Cardiac muscle cell (in vitro differentiated cells and primary cell): ENCODE results near the gene IMPDH1. TPM values are rescaled to one million over a fixed set of nuclear protein-coding genes. Genes with fewer than 3 reads are reported as not detected.

Source experiments
- DNase-seq, 2 donors: peaks; one replicate each; pipeline versions ENCODE4 v3.0.0 to v3.0.0-alpha.2; 2010 to 2017; ENCODE audit warnings: low read depth in 1 of 2, low spot score in 1 of 2
- H3K27ac ChIP-seq: fragments of 200-600 bp; sonication (generic); 2 replicates; pipeline ENCODE4 v1.5.1; 2016
- H3K27me3 ChIP-seq: fragments of 200-600 bp; sonication (generic); 2 replicates; pipeline ENCODE4 v1.6.0; 2016; ENCODE audit warnings: control low read depth
- H3K36me3 ChIP-seq: fragments of 200-600 bp; sonication (generic); 2 replicates; pipeline ENCODE4 v1.5.1; 2016; ENCODE audit warnings: control low read depth
- H3K4me1 ChIP-seq: fragments of 200-600 bp; sonication (generic); 2 replicates; pipeline ENCODE4 v1.8.1; 2017; ENCODE audit warnings: low read depth, mild to moderate bottlenecking, mixed run types
- H3K4me3 ChIP-seq: fragments of 200-600 bp; sonication (generic); 2 replicates; pipeline ENCODE4 v1.5.1; 2016; ENCODE audit warnings: mild to moderate bottlenecking
- H3K9me3 ChIP-seq: fragments of 200-600 bp; sonication (generic); 2 replicates; pipeline ENCODE4 v1.5.1; 2017; ENCODE audit warnings: low read depth, mild to moderate bottlenecking, control low read depth
- CTCF ChIP-seq: IDR thresholded peaks from 2 replicates; pipeline ENCODE4 v1.5.1; 2012; ENCODE audit warnings: low read depth, mild to moderate bottlenecking, low read length
- polyA plus RNA-seq: library from polyadenylated mRNA; unstranded; fragments of >200 nt; fragmentation: Nextera tagmentation; extraction: Ambion mirVana; gene quantifications from 2 replicates; pipeline ENCODE4 v1.2.1, GENCODE V29; 2016
- total RNA-seq: library from RNA; depleted of rRNA; stranded (reverse); fragments of >200 nt; gene quantifications from 2 replicates; pipeline ENCODE4 v1.2.3, GENCODE V29; 2016

Gene IMPDH1
- total and polyA plus RNA-seq, 2 experiments from 2014 or later: 20.5 to 24.0 TPM

GRCh38 chr7:128365432-128365831, 44.4 kb downstream of the IMPDH1 start:
- DNase-seq: no peak
- no peaks in the 10 kb centered on the region for H3K9me3 ChIP-seq
- no peaks in the 10 kb centered on the region for H3K36me3 ChIP-seq
- peaks cover 2% of the 10 kb centered on the region for H3K4me1 ChIP-seq
- H3K27me3 ChIP-seq: peaks cover 71% of the 10 kb centered on the region
- TF ChIP-seq CTCF: no peak
- no peak overlapping the region for H3K4me3 ChIP-seq
- H3K27ac ChIP-seq: no peak overlapping the region

GRCh38 chr7:128364166-128364870, 45.5 kb downstream of the IMPDH1 start:
- Histone ChIP-seq H3K4me1 (peaks cover 8% of the 10 kb centered on the region), H3K9me3 (no peaks in the 10 kb centered on the region), H3K27ac (no peak overlapping the region), H3K4me3 (no peak overlapping the region), H3K36me3 (no peaks in the 10 kb centered on the region), H3K27me3 (peaks cover 71% of the 10 kb centered on the region)
- no peak for TF ChIP-seq CTCF
- no peak for DNase-seq

DNA sequence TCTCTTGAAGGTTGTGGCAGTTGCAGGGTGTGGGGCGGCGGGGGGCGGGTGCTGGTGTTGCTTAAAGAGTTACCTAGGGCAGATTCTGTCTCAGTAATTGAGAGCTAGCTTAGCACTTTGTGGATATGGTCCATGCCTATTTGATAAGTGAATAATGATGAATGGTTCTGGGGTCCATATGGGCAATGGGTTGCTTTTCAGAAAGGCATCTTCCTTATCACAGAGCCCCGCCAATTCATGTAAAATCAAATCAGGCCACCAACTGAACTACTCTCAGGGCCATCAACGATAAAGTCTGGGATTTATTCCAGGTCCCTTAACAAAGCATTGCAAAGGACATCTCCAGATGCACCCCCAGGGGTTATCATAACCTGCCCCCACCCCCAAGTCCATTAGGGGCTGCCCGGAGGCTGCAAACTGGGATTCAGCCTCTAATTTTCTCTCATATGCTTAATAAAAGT, 46.5 kb downstream of the IMPDH1 start:
- H3K36me3 ChIP-seq: no peaks in the 10 kb centered on the region
- H3K4me1 ChIP-seq: peaks cover 8% of the 10 kb centered on the region
- no peaks in the 10 kb centered on the region for H3K9me3 ChIP-seq
- no peak for DNase-seq
- TF ChIP-seq CTCF: no peak
- H3K4me3 ChIP-seq: no peak overlapping the region
- H3K27ac ChIP-seq: no peak overlapping the region
- H3K27me3 ChIP-seq: peaks cover 71% of the 10 kb centered on the region

- TF ChIP-seq CTCF: no peak
- peaks cover 66% of the 10 kb centered on the region for H3K27me3 ChIP-seq
- DNase-seq: no peak
- H3K4me1 ChIP-seq: peaks cover 8% of the 10 kb centered on the region
- no peaks in the 10 kb centered on the region for H3K9me3 ChIP-seq
- H3K27ac ChIP-seq: no peak overlapping the region
- H3K36me3 ChIP-seq: no peaks in the 10 kb centered on the region
- no peak overlapping the region for H3K4me3 ChIP-seq
These were observed 47.1 kb downstream of the IMPDH1 start for GRCh38 chr7:128362670-128363069.

GRCh38 chr7:128361411-128362379, 48.1 kb downstream of the IMPDH1 start, which contains the start of gene PRRT4:
Gene PRRT4, minus strand, starts transcription at chr7:128361690.
- Histone ChIP-seq H3K27me3 (peaks cover 56% of the 10 kb centered on the region), H3K4me1 (peaks cover 10% of the 10 kb centered on the region), H3K27ac (no peak within 1 kb of the TSS), H3K9me3 (no peaks in the 10 kb centered on the region), H3K36me3 (no peaks in the 10 kb centered on the region), H3K4me3 (peak within 1 kb of the TSS; percentile 47)
- peak; percentile 38 to 80 for DNase-seq
- peak; percentile 6 for TF ChIP-seq CTCF
